Measurements from ENCODE around the gene EPHX1.

GRCh38 chr1:225822655-225823403 is 12.9 kb downstream of the EPHX1 start:
- TF ChIP-seq CTCF (IDR thresholded peaks at IDR 0.05): no peak
- no peak for TF ChIP-seq EZH2 (IDR thresholded peaks at IDR 0.05; ENCODE audit: borderline replicate concordance, insufficient read depth, low read depth, low read length, poor library complexity, severe bottlenecking)
